CD14-positive monocyte (primary cell): Measurements from ENCODE around the gene PLPP7. TPM values are rescaled to one million over a fixed set of nuclear protein-coding genes. Genes with fewer than 3 reads are reported as not detected.
"Not testable (repeated sequence)": the region's sequence is repeated elsewhere in the genome, so short reads cannot be mapped to it uniquely, and the experiment has no call there.

Source experiments
- DNase-seq, 3 donors: peaks; one replicate each; pipeline ENCODE4 v3.0.0-alpha.2; 2011 to 2022
- H2AFZ ChIP-seq: 2 replicates; pipeline ENCODE4 v1.6.0; 2012; ENCODE audit warnings: mild to moderate bottlenecking, low read depth, low read length, inconsistent platforms; ENCODE audit not compliant: insufficient read depth, poor library complexity, severe bottlenecking
- H3K27ac ChIP-seq, 2 donors: 1 replicate in 1 of 2; 2 replicates in 1 of 2; pipeline ENCODE4 v1.5.1; 2012 to 2013; ENCODE audit warnings: low read length in 2 of 2, control low read depth in 1 of 2, inconsistent platforms in 1 of 2, low read depth in 1 of 2, mild to moderate bottlenecking in 1 of 2
- H3K27me3 ChIP-seq, 2 donors: one replicate each; pipeline versions ENCODE4 v1.6.0 to v1.6.1; 2011 to 2013; ENCODE audit warnings: low read length in 2 of 2; ENCODE audit not compliant: control insufficient read depth in 2 of 2, insufficient read depth in 2 of 2
- H3K36me3 ChIP-seq, 2 donors: replicated peaks in 1 of 2; 1 replicate in 1 of 2; 2 replicates in 1 of 2; pipeline versions ENCODE4 v1.5.1 to v1.6.1; 2012 to 2013; ENCODE audit warnings: low read length in 2 of 2, control low read depth in 1 of 2, inconsistent platforms in 1 of 2, mild to moderate bottlenecking in 1 of 2; ENCODE audit not compliant: insufficient read depth in 2 of 2, control insufficient read depth in 1 of 2
- H3K4me1 ChIP-seq, 2 donors: 1 replicate in 1 of 2; 2 replicates in 1 of 2; pipeline versions ENCODE4 v1.5.1 to v1.6.1; 2012 to 2013; ENCODE audit warnings: low read length in 2 of 2, control low read depth in 1 of 2, inconsistent platforms in 1 of 2, mild to moderate bottlenecking in 1 of 2, moderate library complexity in 1 of 2; ENCODE audit not compliant: insufficient read depth in 2 of 2, control insufficient read depth in 1 of 2
- H3K4me2 ChIP-seq: replicated peaks from 2 replicates; pipeline ENCODE3; 2012; ENCODE audit warnings: low read length, moderate library complexity, mild to moderate bottlenecking; ENCODE audit not compliant: poor library complexity, severe bottlenecking; ENCODE audit errors: extremely low read depth
- H3K4me3 ChIP-seq, 3 experiments: fragments of 200-600 bp in 1 of 3; sonication (generic) in 1 of 3; replicated peaks in 1 of 3; 1 replicate in 2 of 3; 2 replicates in 1 of 3; pipeline ENCODE4 v1.5.1; 2011 to 2013; ENCODE audit warnings: low read length in 3 of 3, mild to moderate bottlenecking in 3 of 3, control low read depth in 2 of 3, low read depth in 2 of 3, inconsistent platforms in 1 of 3, moderate library complexity in 1 of 3
- H3K79me2 ChIP-seq: 2 replicates; pipeline ENCODE4 v1.6.0; 2012; ENCODE audit warnings: mild to moderate bottlenecking, control low read depth, inconsistent platforms, low read length, moderate library complexity; ENCODE audit not compliant: insufficient read depth
- H3K9ac ChIP-seq: 2 replicates; pipeline ENCODE4 v1.6.0; 2017; ENCODE audit warnings: low read length, mild to moderate bottlenecking; ENCODE audit not compliant: insufficient read depth, poor library complexity, severe bottlenecking
- H3K9me3 ChIP-seq, 2 donors: replicated peaks in 1 of 2; 1 replicate in 1 of 2; 2 replicates in 1 of 2; pipeline versions ENCODE4 v1.5.1 to v1.6.1; 2012 to 2013; ENCODE audit warnings: low read length in 2 of 2, control low read depth in 1 of 2; ENCODE audit not compliant: control insufficient read depth in 1 of 2, insufficient read depth in 1 of 2
- H4K20me1 ChIP-seq: 2 replicates; pipeline ENCODE4 v1.6.0; 2012; ENCODE audit warnings: mild to moderate bottlenecking, low read length, control low read depth, moderate library complexity; ENCODE audit not compliant: insufficient read depth
- H3K27ac Mint-ChIP-seq, 7 donors: one replicate each; pipeline ENCODE4 v1.8.0; 2020; ENCODE audit warnings: mild to moderate bottlenecking in 7 of 7, mixed read lengths in 7 of 7, moderate library complexity in 6 of 7, inconsistent platforms in 2 of 7
- H3K27me3 Mint-ChIP-seq, 3 donors: one replicate each; pipeline ENCODE4 v1.8.0; 2021 to 2022; ENCODE audit warnings: low read depth in 3 of 3, mild to moderate bottlenecking in 3 of 3, mixed read lengths in 3 of 3, moderate library complexity in 3 of 3, inconsistent platforms in 1 of 3
- H3K36me3 Mint-ChIP-seq, 2 donors: one replicate each; pipeline ENCODE4 v1.8.0; 2020; ENCODE audit warnings: mixed read lengths in 2 of 2, inconsistent platforms in 1 of 2, mild to moderate bottlenecking in 1 of 2
- H3K4me1 Mint-ChIP-seq: one replicate; pipeline ENCODE4 v1.8.0; 2020; ENCODE audit warnings: mild to moderate bottlenecking, mixed read lengths
- H3K4me3 Mint-ChIP-seq, 2 donors: one replicate each; pipeline ENCODE4 v1.8.0; 2020; ENCODE audit warnings: mild to moderate bottlenecking in 2 of 2, mixed read lengths in 2 of 2, moderate library complexity in 1 of 2
- H3K9me3 Mint-ChIP-seq, 7 donors: one replicate each; pipeline ENCODE4 v1.8.0; 2020 to 2022; ENCODE audit warnings: mixed read lengths in 7 of 7, mild to moderate bottlenecking in 6 of 7, moderate library complexity in 6 of 7, inconsistent platforms in 2 of 7
- WGBS: methylation state at CpG from one replicate; pipeline ENCODE4 v1.1.5; 2013; ENCODE audit warnings: missing lambda C conversion rate; ENCODE audit not compliant: insufficient coverage; 5-methylcytosine and 5-hydroxymethylcytosine counted together
- intact Hi-C, 2 donors: fragments of 100-400 bp; cut with micrococcal nuclease; formaldehyde crosslinking; loops; one replicate each; pipeline versions ENCODE4 v1.15.0 to v1.15.1; 2023
- polyA minus RNA-seq: library from RNA; depleted of rRNA, polyadenylated mRNA; stranded (reverse); fragments of >200 nt; gene quantifications from 2 replicates; pipeline ENCODE4 v1.2.3, GENCODE V29; 2012
- polyA plus RNA-seq, 3 donors: library from polyadenylated mRNA; depleted of rRNA in 1 of 3; unstranded in 2 of 3; stranded (reverse) in 1 of 3; fragments of 300-500 nt in 2 of 3; fragments of >200 nt in 1 of 3; fragmentation: Illumina TruSeq in 2 of 3; gene quantifications; 1 replicate in 2 of 3; 2 replicates in 1 of 3; pipeline ENCODE4 v1.2.3, GENCODE V29; 2012 to 2021
- total RNA-seq, 12 experiments: library from RNA in 1 of 12; stranded (reverse) in 1 of 12; fragments of 120-200 nt in 1 of 12; gene quantifications; one replicate each; pipeline ENCODE4 v1.2.4 and lab custom pipeline; 2013 to 2026; ENCODE audit warnings: mixed read lengths in 6 of 12, inconsistent platforms in 1 of 12
- TF ChIP-seq, protein P1 (sequence below): fragments of 200-600 bp; IDR thresholded peaks from one replicate; pipeline ENCODE4 v1.8.0; 2022; ENCODE audit warnings: antibody characterized with exemption, mild to moderate bottlenecking

Gene PLPP7
- 2.2 TPM for total RNA-seq (2013)
- polyA plus RNA-seq: 1 to 10 TPM; 1.1 to 3.1 (median 1.5) TPM
- polyA minus RNA-seq: 1.5 and 1.8 TPM in 2 replicates
- total RNA-seq (lab: John Stamatoyannopoulos, UW): 0.08 to 1.6 (median 0.86) reads per million in 11 experiments

DNA sequence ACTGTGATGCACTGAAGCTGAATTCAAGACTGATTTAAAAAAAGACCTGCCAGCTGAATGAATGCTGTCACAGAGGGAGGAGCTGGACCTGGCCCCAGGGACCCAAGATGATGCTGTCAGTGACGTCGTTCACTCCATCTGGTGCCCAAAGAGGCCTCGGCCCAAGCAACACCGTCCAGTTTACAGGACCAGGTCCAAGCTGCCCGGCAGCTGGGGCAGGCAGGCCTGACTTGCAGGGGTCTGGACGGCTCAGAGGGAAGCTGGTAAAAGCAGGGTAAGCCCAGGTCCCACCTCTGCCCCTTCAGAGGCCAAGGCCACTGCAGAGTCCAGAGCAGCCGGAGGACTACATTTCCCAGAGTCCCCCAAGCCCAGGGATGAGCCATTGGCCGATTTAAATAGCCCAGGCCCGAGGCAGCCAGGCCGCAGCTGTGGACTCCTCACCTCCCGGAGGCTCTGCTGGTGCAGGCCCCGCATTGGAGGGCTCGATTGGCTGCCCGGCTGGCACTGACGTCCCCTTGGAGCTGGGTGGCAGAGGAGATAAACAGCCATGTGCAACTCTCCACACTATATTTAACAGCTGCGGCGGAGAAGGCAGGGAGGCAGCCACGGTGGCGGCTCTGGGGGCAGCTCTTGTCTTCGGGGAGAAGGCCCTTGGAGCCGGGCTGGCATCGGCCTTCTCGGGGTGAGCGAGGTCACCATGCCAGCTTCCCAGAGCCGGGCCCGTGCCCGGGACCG, at the start of gene PLPP7:
Gene PLPP7 (plus strand): TSS at position 423 of the 735 bp plus-strand sequence. CDS start 275 bp downstream, at position 698.
- 61% methylated on average over 23 of the region's 28 CpGs for WGBS
- Histone ChIP-seq H3K4me2 (peak within 1 kb of the TSS; percentile 60), H3K4me3 (peak within 1 kb of the TSS; percentile 13 to 67 (median 39)), H3K27me3 (no peaks in the 10 kb centered on the region), H3K27ac (peak within 1 kb of the TSS in 1 of 2 donors; percentile 43), H3K79me2 (no peaks in the 10 kb centered on the region), H4K20me1 (no peaks in the 10 kb centered on the region), H3K9me3 (no peaks in the 10 kb centered on the region), H3K4me1 (peaks cover 8% of the 10 kb centered on the region in 2 donors), H2AFZ (peak within 1 kb of the TSS; percentile 81), H3K36me3 (no peaks in the 10 kb centered on the region), H3K9ac (peak within 1 kb of the TSS; percentile 67)
- Mint-ChIP-seq H3K4me3 (peak within 1 kb of the TSS; percentile 76 to 80), H3K9me3 (peaks cover 0 to 2% (median 0%) of the 10 kb centered on the region in 7 donors), H3K4me1 (peaks cover 5% of the 10 kb centered on the region), H3K27ac (peak within 1 kb of the TSS in 4 of 7 donors; percentile 20 to 77 (median 46)), H3K36me3 (no peaks in the 10 kb centered on the region), H3K27me3 (peaks cover 2 to 5% (median 4%) of the 10 kb centered on the region in 3 donors)
- DNase-seq: no peak
- intact Hi-C loops: no loop called here
- TF ChIP-seq, protein P1, sequence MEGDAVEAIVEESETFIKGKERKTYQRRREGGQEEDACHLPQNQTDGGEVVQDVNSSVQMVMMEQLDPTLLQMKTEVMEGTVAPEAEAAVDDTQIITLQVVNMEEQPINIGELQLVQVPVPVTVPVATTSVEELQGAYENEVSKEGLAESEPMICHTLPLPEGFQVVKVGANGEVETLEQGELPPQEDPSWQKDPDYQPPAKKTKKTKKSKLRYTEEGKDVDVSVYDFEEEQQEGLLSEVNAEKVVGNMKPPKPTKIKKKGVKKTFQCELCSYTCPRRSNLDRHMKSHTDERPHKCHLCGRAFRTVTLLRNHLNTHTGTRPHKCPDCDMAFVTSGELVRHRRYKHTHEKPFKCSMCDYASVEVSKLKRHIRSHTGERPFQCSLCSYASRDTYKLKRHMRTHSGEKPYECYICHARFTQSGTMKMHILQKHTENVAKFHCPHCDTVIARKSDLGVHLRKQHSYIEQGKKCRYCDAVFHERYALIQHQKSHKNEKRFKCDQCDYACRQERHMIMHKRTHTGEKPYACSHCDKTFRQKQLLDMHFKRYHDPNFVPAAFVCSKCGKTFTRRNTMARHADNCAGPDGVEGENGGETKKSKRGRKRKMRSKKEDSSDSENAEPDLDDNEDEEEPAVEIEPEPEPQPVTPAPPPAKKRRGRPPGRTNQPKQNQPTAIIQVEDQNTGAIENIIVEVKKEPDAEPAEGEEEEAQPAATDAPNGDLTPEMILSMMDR: no peak

DNA sequence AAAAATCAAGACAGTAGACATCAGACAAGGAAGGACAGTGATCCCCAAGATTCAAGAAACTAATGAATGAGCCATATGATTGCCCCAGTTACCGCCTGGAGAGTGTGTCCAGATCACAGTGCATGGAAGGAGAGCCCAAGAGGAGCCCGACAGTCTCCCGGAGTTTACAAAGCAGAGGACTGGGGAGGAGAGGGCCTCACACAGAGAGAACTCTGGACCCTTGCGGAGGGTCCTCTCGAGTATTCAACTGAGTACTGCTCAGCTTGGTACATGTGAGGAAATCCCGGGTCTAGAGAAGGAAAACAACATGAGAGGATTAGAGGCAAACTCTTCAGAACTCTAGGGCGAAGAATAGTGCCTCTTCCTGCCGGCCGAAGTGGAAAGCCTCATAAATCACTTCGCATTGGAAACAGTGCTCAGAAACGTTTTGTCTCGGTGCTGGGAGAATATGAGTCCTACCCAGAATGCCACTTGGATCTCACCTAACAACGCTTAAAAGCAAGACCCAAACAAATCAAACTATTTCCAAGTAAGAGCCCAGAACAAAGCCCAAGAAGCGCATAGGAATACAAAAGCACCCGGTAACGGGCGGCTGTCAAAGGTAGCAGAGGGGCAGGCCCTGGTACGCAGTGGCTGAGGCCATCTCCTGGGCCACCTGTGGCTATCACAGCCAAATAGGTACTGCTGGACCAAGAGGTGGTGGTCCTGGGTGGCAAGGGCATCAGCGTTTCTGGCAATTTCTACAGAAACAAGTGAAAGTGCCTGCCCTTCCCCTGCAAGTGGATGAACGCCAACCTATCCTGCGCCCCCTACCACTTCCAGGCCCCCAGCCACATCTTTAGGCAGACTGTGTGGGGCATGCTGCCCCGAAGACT, 49.2 kb upstream of the PLPP7 start:
- Mint-ChIP-seq H3K36me3 (peaks cover 29 to 38% of the 10 kb centered on the region in 2 donors), H3K9me3 (peaks cover 6 to 12% (median 7%) of the 10 kb centered on the region in 7 donors), H3K4me3 (no peak overlapping the region), H3K27me3 (peaks cover 0 to 7% (median 0%) of the 10 kb centered on the region in 3 donors), H3K27ac (no peak overlapping the region), H3K4me1 (peaks cover 34% of the 10 kb centered on the region)
- peaks cover 0 to 3% of the 10 kb centered on the region in 2 donors for H3K9me3 ChIP-seq
- no peaks in the 10 kb centered on the region for H4K20me1 ChIP-seq
- H3K9ac ChIP-seq: no peak overlapping the region
- H3K4me1 ChIP-seq: peaks cover 28 to 30% of the 10 kb centered on the region in 2 donors
- intact Hi-C loops: no loop called here
- no peak for DNase-seq
- TF ChIP-seq, protein P1: no peak
- no peak overlapping the region for H3K4me2 ChIP-seq
- peaks cover 6% of the 10 kb centered on the region for H3K79me2 ChIP-seq
- WGBS: 59% methylated on average over 22 of the region's 22 CpGs
- no peak overlapping the region for H3K27ac ChIP-seq
- no peak overlapping the region for H3K4me3 ChIP-seq
- H2AFZ ChIP-seq: no peak overlapping the region
- peaks cover 7 to 11% of the 10 kb centered on the region in 2 donors for H3K36me3 ChIP-seq
- no peaks in the 10 kb centered on the region for H3K27me3 ChIP-seq

DNA sequence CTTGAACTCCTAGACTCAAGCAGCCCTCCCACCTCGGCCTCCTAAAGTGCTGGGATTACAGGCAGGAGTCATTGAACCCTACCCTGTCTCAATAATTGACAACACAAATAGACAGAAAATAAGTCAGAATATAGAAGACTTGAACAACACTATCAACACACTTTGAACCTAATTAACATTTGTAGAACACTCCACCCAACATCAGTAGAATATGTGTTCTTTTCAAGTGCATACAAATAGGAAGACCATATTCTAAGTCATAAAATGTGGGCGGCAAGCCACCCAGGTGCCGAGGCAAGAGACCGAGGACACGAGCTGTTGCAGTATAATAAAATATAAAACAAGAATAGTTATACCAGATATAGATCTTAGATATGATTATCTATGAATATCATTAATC, 45.2 kb upstream of the PLPP7 start:
- H3K36me3 ChIP-seq, H3K27ac Mint-ChIP-seq, H3K27ac ChIP-seq, H3K79me2 ChIP-seq, H3K9me3 ChIP-seq, H3K4me1 ChIP-seq, H2AFZ ChIP-seq, H3K27me3 Mint-ChIP-seq, DNase-seq, intact Hi-C loops, H3K9ac ChIP-seq, H3K4me3 Mint-ChIP-seq, H4K20me1 ChIP-seq, H3K27me3 ChIP-seq, H3K4me3 ChIP-seq, H3K4me2 ChIP-seq: not testable (repeated sequence)
- no CpG with 5 or more reads among the region's 5 CpGs for WGBS
- peaks cover 6 to 12% (median 7%) of the 10 kb centered on the region in 7 donors for H3K9me3 Mint-ChIP-seq
- peaks cover 28 to 36% of the 10 kb centered on the region in 2 donors for H3K36me3 Mint-ChIP-seq
- H3K4me1 Mint-ChIP-seq: peaks cover 12% of the 10 kb centered on the region
